ENCODE measurements around the gene INSYN2B.

- TF ChIP-seq CTCF (IDR thresholded peaks at IDR 0.05; ENCODE audit: low read depth, low read length) (no peak), EZH2phosphoT487 (IDR thresholded peaks at IDR 0.05; ENCODE audit: low read depth) (no peak)
These were observed 41.9 kb downstream of the INSYN2B start for GRCh38 chr5:169938439-169938838.
